Lower lobe of right lung (tissue), 2 donors: ENCODE results near the gene OR1K1. TPM values are rescaled to one million over a fixed set of nuclear protein-coding genes. Genes with fewer than 3 reads are reported as not detected.
"Not testable (repeated sequence)": the region's sequence is repeated elsewhere in the genome, so short reads cannot be mapped to it uniquely, and the experiment has no call there.

Experiments
- ATAC-seq, 2 donors: fragments of 200-7000 bp; cut with Tn5 transposase; one replicate each; pipeline ENCODE4 v1.9.1; 2020 to 2022; ENCODE audit warnings: mild to moderate bottlenecking in 2 of 2, moderate library complexity in 2 of 2
- DNase-seq: peaks from one replicate; pipeline ENCODE4 v3.0.0-alpha.2; 2020
- H3K27ac ChIP-seq: fragments of 200-600 bp; one replicate; pipeline ENCODE4 v1.8.0; 2022
- H3K27me3 ChIP-seq: fragments of 200-600 bp; one replicate; pipeline ENCODE4 v1.8.0; 2022; ENCODE audit warnings: low read depth
- H3K36me3 ChIP-seq: fragments of 200-600 bp; one replicate; pipeline ENCODE4 v1.8.0; 2022; ENCODE audit warnings: mild to moderate bottlenecking
- H3K4me1 ChIP-seq: fragments of 200-600 bp; one replicate; pipeline ENCODE4 v1.8.0; 2022
- H3K4me3 ChIP-seq: fragments of 200-600 bp; one replicate; pipeline ENCODE4 v1.8.0; 2022; ENCODE audit warnings: mild to moderate bottlenecking
- H3K9me3 ChIP-seq: fragments of 200-600 bp; one replicate; pipeline ENCODE4 v1.8.0; 2022
- CTCF ChIP-seq: fragments of 200-600 bp; IDR thresholded peaks from one replicate; pipeline ENCODE4 v1.8.0; 2022; ENCODE audit warnings: antibody characterized with exemption, mild to moderate bottlenecking
- intact Hi-C: fragments of 100-400 bp; cut with DNase I; formaldehyde crosslinking; loops from one replicate; pipeline ENCODE4 v1.11.0; 2022
- total RNA-seq: library from RNA; stranded (reverse); fragmentation: NEBNext Ultra II Directional; extraction: Animal tissue kit (Norgen Biotek cat#: 25700); gene quantifications from one replicate; pipeline ENCODE4 v1.2.1, GENCODE V29; 2021
- donor health status: DM: no; HTN: yes; CAD: no; lungs with severe emphysema.

The OR1K1 gene
- total RNA-seq, 1 donor from 2014 or later: not detected

- ATAC-seq: peak in 1 of 2 donors; percentile 34
- TF ChIP-seq CTCF: no peak
These were observed 35.4 kb downstream of the OR1K1 start for GRCh38 chr9:122835313-122835731.

GRCh38 chr9:122837266-122837850 lies 37.4 kb downstream of the OR1K1 start:
- H3K27ac ChIP-seq: no peak overlapping the region
- peaks cover 7% of the 10 kb centered on the region for H3K4me1 ChIP-seq
- no peaks in the 10 kb centered on the region for H3K36me3 ChIP-seq
- no peaks in the 10 kb centered on the region for H3K27me3 ChIP-seq
- ATAC-seq: no peak
- intact Hi-C loops: no loop called here
- H3K4me3 ChIP-seq: no peak overlapping the region
- no peaks in the 10 kb centered on the region for H3K9me3 ChIP-seq
- no peak for TF ChIP-seq CTCF
- no peak for DNase-seq

More at GRCh38 chr9:122835313-122835731, 35.4 kb downstream of the OR1K1 start:
- H3K27me3 ChIP-seq: no peaks in the 10 kb centered on the region
- no peak overlapping the region for H3K4me3 ChIP-seq
- no peaks in the 10 kb centered on the region for H3K9me3 ChIP-seq
- intact Hi-C loops: no loop called here
- no peaks in the 10 kb centered on the region for H3K36me3 ChIP-seq
- DNase-seq: no peak
- no peak overlapping the region for H3K27ac ChIP-seq
- peaks cover 7% of the 10 kb centered on the region for H3K4me1 ChIP-seq

- H3K4me1 ChIP-seq, DNase-seq, ATAC-seq, intact Hi-C loops, H3K4me3 ChIP-seq, H3K27ac ChIP-seq, H3K9me3 ChIP-seq, H3K36me3 ChIP-seq, H3K27me3 ChIP-seq: not testable (repeated sequence)
These were observed 38.5 kb downstream of the OR1K1 start for GRCh38 chr9:122838441-122838840.

- H3K27me3 ChIP-seq: no peaks in the 10 kb centered on the region
- intact Hi-C loops: no loop called here
- no peaks in the 10 kb centered on the region for H3K9me3 ChIP-seq
- no peak for TF ChIP-seq CTCF
- H3K36me3 ChIP-seq: peaks cover 15% of the 10 kb centered on the region
- no peaks in the 10 kb centered on the region for H3K4me1 ChIP-seq
- no peak for DNase-seq
- ATAC-seq: no peak
- H3K27ac ChIP-seq: no peak overlapping the region
- H3K4me3 ChIP-seq: no peak overlapping the region
These were observed 41.6 kb downstream of the OR1K1 start for GRCh38 chr9:122841501-122841900.

GRCh38 chr9:122844137-122844536 lies 44.2 kb downstream of the OR1K1 start:
- Histone ChIP-seq H3K36me3 (peaks cover 41% of the 10 kb centered on the region), H3K27me3 (no peaks in the 10 kb centered on the region), H3K9me3 (no peaks in the 10 kb centered on the region), H3K27ac (no peak overlapping the region), H3K4me1 (no peaks in the 10 kb centered on the region), H3K4me3 (no peak overlapping the region)
- intact Hi-C loops: no loop called here
- DNase-seq (no peak), ATAC-seq (no peak)
- TF ChIP-seq CTCF: no peak

- Histone ChIP-seq H3K4me3 (no peak overlapping the region), H3K4me1 (no peaks in the 10 kb centered on the region), H3K36me3 (peaks cover 51% of the 10 kb centered on the region), H3K27me3 (no peaks in the 10 kb centered on the region), H3K27ac (no peak overlapping the region), H3K9me3 (no peaks in the 10 kb centered on the region)
- DNase-seq (no peak), ATAC-seq (no peak)
- intact Hi-C loops: no loop called here
- no peak for TF ChIP-seq CTCF
These were observed 45.2 kb downstream of the OR1K1 start for GRCh38 chr9:122845116-122845515.
